Suprapubic skin (tissue), 4 donors: ENCODE data around the gene CLCF1. TPM values are rescaled to one million over a fixed set of nuclear protein-coding genes. Genes with fewer than 3 reads are reported as not detected.

Experiments used
- DNase-seq, 2 donors: peaks; one replicate each; pipeline ENCODE4 v3.0.0-alpha.2; 2019; ENCODE audit warnings: low spot score in 2 of 2
- H3K27ac ChIP-seq: fragments of 200-600 bp; sonication (generic); one replicate; pipeline ENCODE4 v1.5.1; 2019
- H3K27me3 ChIP-seq: fragments of 200-600 bp; sonication (generic); one replicate; pipeline ENCODE4 v1.5.1; 2019
- H3K36me3 ChIP-seq: fragments of 200-600 bp; sonication (generic); one replicate; pipeline ENCODE4 v1.5.1; 2019
- H3K4me1 ChIP-seq: fragments of 200-600 bp; sonication (generic); one replicate; pipeline ENCODE4 v1.5.1; 2019
- H3K4me3 ChIP-seq: fragments of 200-600 bp; sonication (generic); one replicate; pipeline ENCODE4 v1.5.1; 2019; ENCODE audit warnings: mild to moderate bottlenecking
- H3K9me3 ChIP-seq: fragments of 200-600 bp; sonication (generic); one replicate; pipeline ENCODE4 v1.5.1; 2019
- CTCF ChIP-seq, 2 donors: fragments of 200-600 bp in 1 of 2; fragments of 450-650 bp in 1 of 2; sonication (generic) in 1 of 2; IDR thresholded peaks; one replicate each; pipeline ENCODE4 v1.5.1; 2016 to 2019; ENCODE audit warnings: antibody characterized with exemption in 2 of 2, mild to moderate bottlenecking in 1 of 2, moderate library complexity in 1 of 2
- EP300 ChIP-seq: sonication (generic); formaldehyde crosslinking; IDR thresholded peaks from one replicate; pipeline ENCODE4 v1.6.1; 2017; ENCODE audit warnings: antibody characterized with exemption
- POLR2A ChIP-seq, 2 donors: fragments of 450-650 bp; IDR thresholded peaks; one replicate each; pipeline ENCODE4 v1.6.1; 2017; ENCODE audit warnings: antibody characterized with exemption in 2 of 2, mild to moderate bottlenecking in 2 of 2, moderate library complexity in 2 of 2
- POLR2AphosphoS5 ChIP-seq, 3 donors: sonication (generic); formaldehyde crosslinking; IDR thresholded peaks; one replicate each; pipeline ENCODE4 v1.6.1; 2017; ENCODE audit warnings: antibody characterized with exemption in 3 of 3
- WGBS: methylation state at CpG from one replicate; pipeline ENCODE4 v1.1.5; 2018; 5-methylcytosine and 5-hydroxymethylcytosine counted together
- total RNA-seq, 4 donors: library from RNA; depleted of rRNA; stranded (reverse); fragments of >200 nt; gene quantifications; one replicate each; pipeline ENCODE4 v1.1.0, GENCODE V29; 2016

CLCF1 gene
- total RNA-seq, 4 donors from 2014 or later, result 2.7 to 5.5 (median 4.0) TPM

- Histone ChIP-seq H3K36me3 (no peaks in the 10 kb centered on the region), H3K27me3 (no peaks in the 10 kb centered on the region), H3K4me3 (peak overlapping the region; percentile 92), H3K27ac (peak overlapping the region; percentile 91), H3K9me3 (no peaks in the 10 kb centered on the region), H3K4me1 (peaks cover 56% of the 10 kb centered on the region)
- whole genome bisulfite sequencing, result under 1% methylated on average over 32 of the region's 55 CpGs
- TF ChIP-seq CTCF (IDR thresholded peaks at IDR 0.05) (peak; percentile 90 to 95), EP300 (no peak), POLR2AphosphoS5 (IDR thresholded peaks at IDR 0.05) (peak in 2 of 3 donors; percentile 69 to 75), POLR2A (IDR thresholded peaks at IDR 0.05) (no peak)
- peak; percentile 98 to 99 for DNase-seq
Observed at GRCh38 chr11:67317205-67317887, 56.1 kb downstream of the CLCF1 start.

- Histone ChIP-seq H3K9me3 (no peaks in the 10 kb centered on the region), H3K4me1 (peaks cover 62% of the 10 kb centered on the region), H3K36me3 (no peaks in the 10 kb centered on the region), H3K27ac (peak overlapping the region; percentile 91), H3K27me3 (no peaks in the 10 kb centered on the region), H3K4me3 (peak overlapping the region; percentile 92)
- no peak for DNase-seq
- under 1% methylated on average over 10 of the region's 10 CpGs for WGBS
- TF ChIP-seq EP300 (no peak), POLR2A (IDR thresholded peaks at IDR 0.05) (no peak), CTCF (IDR thresholded peaks at IDR 0.05) (no peak), POLR2AphosphoS5 (IDR thresholded peaks at IDR 0.05) (no peak)
Observed at GRCh38 chr11:67316882-67317204, 56.6 kb downstream of the CLCF1 start.

- TF ChIP-seq EP300 (no peak), POLR2A (IDR thresholded peaks at IDR 0.05) (no peak), POLR2AphosphoS5 (IDR thresholded peaks at IDR 0.05) (no peak)
- Histone ChIP-seq H3K27ac (no peak overlapping the region), H3K36me3 (peaks cover 4% of the 10 kb centered on the region), H3K9me3 (no peaks in the 10 kb centered on the region), H3K4me3 (no peak overlapping the region), H3K27me3 (no peaks in the 10 kb centered on the region), H3K4me1 (peaks cover 76% of the 10 kb centered on the region)
- 79% methylated on average over 9 of the region's 9 CpGs for WGBS
- DNase-seq, result peak in 1 of 2 donors; percentile 47
Observed at GRCh38 chr11:67315325-67315909, 58.0 kb downstream of the CLCF1 start.

GRCh38 chr11:67314218-67314617, 59.2 kb downstream of the CLCF1 start:
- H3K4me1 ChIP-seq, result peaks cover 82% of the 10 kb centered on the region
- no peaks in the 10 kb centered on the region for H3K9me3 ChIP-seq
- no peak overlapping the region for H3K4me3 ChIP-seq
- TF ChIP-seq EP300, result no peak
- H3K36me3 ChIP-seq, result peaks cover 16% of the 10 kb centered on the region
- H3K27me3 ChIP-seq, result no peaks in the 10 kb centered on the region
- WGBS, result 55% methylated on average over 2 of the region's 2 CpGs
- peak in 1 of 2 donors; percentile 38 for DNase-seq
- no peak overlapping the region for H3K27ac ChIP-seq

Other genes with a start within 250 kb of the CLCF1 start
- 100 to 1,000 TPM in 2 of 4 donors, 10 to 100 TPM in 2; 84.3 to 157 (median 105) TPM for gene GRK2, start 107.1 kb downstream of the CLCF1 start, total RNA-seq
- gene ANKRD13D, start 84.3 kb downstream of the CLCF1 start, total RNA-seq, result 100 to 1,000 TPM in 1 of 4 donors, 10 to 100 TPM in 3; 55.7 to 154 (median 77.2) TPM
- 100 to 1,000 TPM in 1 of 4 donors, 10 to 100 TPM in 3; 49.4 to 107 (median 63.9) TPM for gene SSH3, start 70.1 kb downstream of the CLCF1 start, total RNA-seq
- gene POLD4, start 20.1 kb downstream of the CLCF1 start, total RNA-seq, result 10 to 100 TPM; 54.5 to 75.7 (median 65.0) TPM
- gene RAD9A, start 18.4 kb upstream of the CLCF1 start, total RNA-seq, result 10 to 100 TPM; 24.1 to 86.9 (median 28.5) TPM
- 100 to 1,000 TPM in 3 of 4 donors, 10 to 100 TPM in 1; 75.6 to 158 (median 121) TPM for gene PPP1CA, start 28.3 kb upstream of the CLCF1 start, total RNA-seq
- under 1 TPM; 0.26 to 0.64 (median 0.52) TPM for gene TBC1D10C, start 30.5 kb upstream of the CLCF1 start, total RNA-seq
- gene CARNS1, start 42.1 kb upstream of the CLCF1 start, total RNA-seq, result under 1 TPM; 0.21 to 0.94 (median 0.74) TPM
- 100 to 1,000 TPM; 147 to 193 (median 158) TPM for gene RPS6KB2, start 54.9 kb upstream of the CLCF1 start, total RNA-seq
- 1 to 10 TPM in 2 of 4 donors, under 1 TPM in 2; 0.59 to 4.3 (median 2.0) TPM for gene PTPRCAP, start 64.1 kb upstream of the CLCF1 start, total RNA-seq
- gene CORO1B, start 69.9 kb upstream of the CLCF1 start, total RNA-seq, result 10 to 100 TPM; 46.7 to 64.2 (median 47.1) TPM
- gene GPR152, start 79.1 kb upstream of the CLCF1 start, total RNA-seq, result under 1 TPM in 1 of 4 donors, not detected in 3; 0.34 TPM
- gene CABP4, start 81.8 kb upstream of the CLCF1 start, total RNA-seq, result 1 to 10 TPM in 1 of 4 donors, under 1 TPM in 2, not detected in 1; 0.38 to 2.5 (median 0.72) TPM
- gene TMEM134, start 95.7 kb upstream of the CLCF1 start, total RNA-seq, result 100 to 1,000 TPM; 131 to 376 (median 207) TPM
- gene AIP, start 109.4 kb upstream of the CLCF1 start, total RNA-seq, result 10 to 100 TPM; 30.5 to 58.4 (median 42.2) TPM
- gene PITPNM1, start 131.8 kb upstream of the CLCF1 start, total RNA-seq, result 10 to 100 TPM; 12.4 to 25.7 (median 19.7) TPM
- 10 to 100 TPM; 16.7 to 44.6 (median 30.9) TPM for gene CDK2AP2, start 134.6 kb upstream of the CLCF1 start, total RNA-seq
- not detected for gene CABP2, start 149.8 kb upstream of the CLCF1 start, total RNA-seq
- gene GSTP1, start 210.2 kb upstream of the CLCF1 start, total RNA-seq, result 1,000 to 10,000 TPM in 3 of 4 donors, 100 to 1,000 TPM in 1; 564 to 1,559 (median 1,256) TPM
- gene NDUFV1, start 233.3 kb upstream of the CLCF1 start, total RNA-seq, result 100 to 1,000 TPM; 200 to 361 (median 275) TPM